ENCODE data around the gene DCXR. TPM values are rescaled to one million over a fixed set of nuclear protein-coding genes. Genes with fewer than 3 reads are reported as not detected.

Gene DCXR
- total RNA-seq, 1 donor from 2014 or later: 106 TPM

DNA sequence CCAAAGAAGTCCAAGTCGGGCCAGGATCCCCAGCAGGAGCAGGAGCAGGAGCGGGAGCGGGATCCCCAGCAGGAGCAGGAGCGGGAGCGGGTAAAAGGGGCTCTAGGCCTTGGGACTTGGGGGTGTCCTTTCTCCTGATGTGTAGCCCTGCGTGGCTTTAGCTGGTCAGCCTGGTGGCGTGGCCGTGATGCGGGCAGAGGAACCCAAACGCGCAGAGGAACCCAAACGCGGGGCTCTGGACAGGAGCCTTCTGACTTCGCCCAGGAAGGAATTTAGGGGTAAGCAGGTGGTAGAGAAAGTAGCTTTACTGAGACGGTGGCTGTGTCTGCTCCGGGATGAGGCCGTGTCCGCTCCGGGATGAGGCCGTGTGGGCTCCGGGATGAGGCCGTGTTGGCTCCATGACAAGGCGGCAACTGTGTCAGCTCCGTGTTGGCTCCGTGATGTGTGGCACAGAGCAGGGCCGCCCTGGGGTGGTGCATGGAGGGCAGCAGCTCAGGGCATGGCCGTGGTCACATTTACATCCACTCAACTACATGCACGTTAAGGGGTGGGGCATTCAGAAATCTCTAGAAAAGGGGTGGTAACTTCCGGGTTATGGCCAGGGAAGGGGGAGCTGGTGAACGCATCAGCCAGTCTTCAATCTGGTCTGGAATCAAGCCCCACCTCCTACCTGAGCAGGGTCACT lies 40.6 kb downstream of the DCXR start:
- Histone ChIP-seq H3K27me3 (no peaks in the 10 kb centered on the region), H3K27ac (no peak overlapping the region), H3K9me3 (no peaks in the 10 kb centered on the region), H3K36me3 (no peaks in the 10 kb centered on the region), H3K4me1 (peaks cover 17% of the 10 kb centered on the region), H3K4me3 (no peak overlapping the region)
- intact Hi-C loops (cut with DNase I): no loop called here
- no peak for DNase-seq (ENCODE audit: extremely low spot score in 2 of 2)
- no peak for TF ChIP-seq POLR2A (IDR thresholded peaks at IDR 0.05)
- TF ChIP-seq POLR2AphosphoS5 (IDR thresholded peaks at IDR 0.05; ENCODE audit: insufficient read depth in 1 of 2, low read depth in 1 of 2): no peak
- no peak for TF ChIP-seq CTCF (IDR thresholded peaks at IDR 0.05)

- TF ChIP-seq CTCF (IDR thresholded peaks at IDR 0.05) (no peak), POLR2A (IDR thresholded peaks at IDR 0.05) (no peak), POLR2AphosphoS5 (IDR thresholded peaks at IDR 0.05; ENCODE audit: insufficient read depth in 1 of 2, low read depth in 1 of 2) (no peak)
- DNase-seq (ENCODE audit: extremely low spot score in 2 of 2): no peak
- no peaks in the 10 kb centered on the region for H3K36me3 ChIP-seq
- peaks cover 23% of the 10 kb centered on the region for H3K4me1 ChIP-seq
- intact Hi-C loops (cut with DNase I): no loop called here
- H3K27ac ChIP-seq: no peak overlapping the region
- H3K9me3 ChIP-seq: no peaks in the 10 kb centered on the region
- no peak overlapping the region for H3K4me3 ChIP-seq
- no peaks in the 10 kb centered on the region for H3K27me3 ChIP-seq
Observed at GRCh38 chr17:81996232-81996756, 41.2 kb downstream of the DCXR start.

- Histone ChIP-seq H3K27me3 (no peaks in the 10 kb centered on the region), H3K36me3 (no peaks in the 10 kb centered on the region), H3K27ac (no peak overlapping the region), H3K4me1 (peaks cover 30% of the 10 kb centered on the region), H3K4me3 (no peak overlapping the region), H3K9me3 (no peaks in the 10 kb centered on the region)
- no peak for TF ChIP-seq POLR2AphosphoS5 (IDR thresholded peaks at IDR 0.05; ENCODE audit: insufficient read depth in 1 of 2, low read depth in 1 of 2)
- TF ChIP-seq CTCF (IDR thresholded peaks at IDR 0.05): no peak
- no peak for TF ChIP-seq POLR2A (IDR thresholded peaks at IDR 0.05)
- DNase-seq (ENCODE audit: extremely low spot score in 2 of 2): no peak
- intact Hi-C loops (cut with DNase I): no loop called here
Observed at GRCh38 chr17:81995463-81996231, 41.9 kb downstream of the DCXR start.

GRCh38 chr17:81994593-81995462 lies 42.7 kb downstream of the DCXR start:
- DNase-seq (ENCODE audit: extremely low spot score in 2 of 2): no peak
- no peak overlapping the region for H3K4me3 ChIP-seq
- intact Hi-C loops (cut with DNase I): loop anchor here (1.0 kb wide), 1 partner anchor 24 kb away; no protein-coding TSS in a partner anchor
- no peak overlapping the region for H3K27ac ChIP-seq
- no peaks in the 10 kb centered on the region for H3K27me3 ChIP-seq
- no peaks in the 10 kb centered on the region for H3K9me3 ChIP-seq
- peaks cover 30% of the 10 kb centered on the region for H3K4me1 ChIP-seq
- no peaks in the 10 kb centered on the region for H3K36me3 ChIP-seq
- TF ChIP-seq POLR2A (IDR thresholded peaks at IDR 0.05): no peak
